Measurements from ENCODE around the gene RHEX.

The RHEX gene

DNA sequence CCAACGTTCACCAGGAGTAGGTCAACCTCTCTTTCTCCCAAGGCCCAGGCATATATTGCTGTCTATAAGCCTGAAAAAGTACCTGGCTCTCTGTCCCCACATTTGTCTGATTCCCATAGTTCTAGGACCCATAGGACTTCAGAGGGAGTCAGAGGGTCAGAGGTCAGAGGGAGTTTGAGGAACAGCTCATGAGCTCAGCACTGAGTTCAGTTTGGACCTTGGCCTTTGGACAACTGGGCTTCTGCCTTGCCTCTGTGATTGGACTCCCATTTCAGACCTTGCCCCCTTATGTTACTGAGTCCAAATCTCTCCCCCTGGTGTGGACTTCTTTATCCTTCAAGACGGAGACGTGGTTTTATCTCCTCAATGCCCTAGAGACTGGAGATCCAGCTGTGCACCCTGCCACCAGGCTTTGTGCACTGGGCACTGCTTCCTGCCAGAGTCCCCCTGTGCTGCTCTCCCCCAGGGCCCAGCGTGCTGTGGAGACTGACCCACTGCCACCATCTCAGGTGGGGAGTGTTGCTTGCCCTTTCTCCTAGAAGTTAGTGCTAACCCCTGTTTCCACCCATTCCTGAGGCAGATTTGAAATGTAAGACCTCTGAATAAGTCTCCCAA is 32.5 kb upstream of the RHEX start:
- POLR2A ChIA-PET, result no interaction called here
- CTCF ChIA-PET, result interaction anchor here (0.9 to 1.2 kb wide), 4 partner anchors 10 to 90 kb away, joined by 3 to 4 read pairs (median 4); no protein-coding TSS in a partner anchor

DNA sequence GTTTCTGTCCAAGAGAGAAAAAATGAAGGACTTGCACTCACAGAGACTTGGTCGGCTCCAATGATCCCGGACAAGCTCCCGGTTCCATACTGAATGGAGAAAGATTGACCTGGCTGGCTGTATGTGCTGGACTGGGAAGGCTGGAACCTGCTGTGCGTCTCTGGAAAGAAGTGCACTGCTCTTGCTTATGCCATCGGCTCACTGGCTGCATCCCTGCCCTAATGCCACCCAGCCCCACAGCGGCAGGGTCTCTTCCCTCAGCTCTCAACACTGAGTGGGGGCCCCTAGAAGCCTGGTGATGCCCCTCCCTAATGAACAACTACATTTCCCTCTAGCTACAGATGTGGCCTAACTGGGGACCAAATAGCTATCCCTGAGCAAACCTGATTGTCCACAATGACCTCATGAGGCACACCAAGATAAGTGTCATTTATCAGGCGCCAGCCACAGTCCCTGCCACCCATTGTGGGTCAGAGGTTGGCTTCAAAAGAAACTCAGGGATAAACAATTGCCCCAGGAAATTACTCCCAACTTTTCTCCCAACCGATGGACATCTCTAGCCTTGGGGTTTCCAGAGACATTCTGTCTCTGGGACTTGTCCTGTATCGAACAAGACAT is 31.9 kb upstream of the RHEX start:
- Histone ChIP-seq H3K27ac (ENCODE audit: insufficient read depth in 1 of 2, low read depth in 1 of 2, low read length in 2 of 2, poor library complexity in 1 of 2, severe bottlenecking in 2 of 2) (no peak overlapping the region), H3K4me3 (ENCODE audit: control insufficient read depth in 1 of 7, extremely low read depth in 1 of 7, insufficient read depth in 4 of 7, low read depth in 2 of 7, low read length in 6 of 7) (no peak overlapping the region), H3K36me3 (ENCODE audit: control insufficient read depth in 4 of 4, insufficient read depth in 4 of 4, low read length in 3 of 4) (no peaks in the 10 kb centered on the region), H3K27me3 (replicated peaks in 2 of 5; ENCODE audit: control insufficient read depth in 4 of 5, insufficient read depth in 5 of 5, low read length in 4 of 5) (no peaks in the 10 kb centered on the region), H3K9me3 (ENCODE audit: control extremely low read depth in 1 of 5, control insufficient read depth in 4 of 5, insufficient read depth in 2 of 5, low read depth in 1 of 5, low read length in 4 of 5) (peaks cover 0 to under 1% (median 0%) of the 10 kb centered on the region in 5 experiments), H3K4me1 (ENCODE audit: control extremely low read depth in 1 of 4, control insufficient read depth in 4 of 4, insufficient read depth in 4 of 4, low read length in 3 of 4) (peaks cover 0 to 13% (median 1%) of the 10 kb centered on the region in 4 experiments)
- POLR2A ChIA-PET, result no interaction called here
- DNase-seq, result no peak
- CTCF ChIA-PET, result interaction anchor here (0.8 to 1.2 kb wide), 5 partner anchors 9 to 90 kb away, joined by 3 to 4 read pairs (median 3); no protein-coding TSS in a partner anchor
- WGBS (ENCODE audit: insufficient coverage), result 98% methylated on average over 9 of the region's 9 CpGs

More for the DNA sequence above, 32.5 kb upstream of the RHEX start:
- Histone ChIP-seq H3K4me1 (ENCODE audit: control extremely low read depth in 1 of 4, control insufficient read depth in 4 of 4, insufficient read depth in 4 of 4, low read length in 3 of 4) (peaks cover 0 to 14% (median 1%) of the 10 kb centered on the region in 4 experiments), H3K9me3 (ENCODE audit: control extremely low read depth in 1 of 5, control insufficient read depth in 4 of 5, insufficient read depth in 2 of 5, low read depth in 1 of 5, low read length in 4 of 5) (no peaks in the 10 kb centered on the region), H3K36me3 (ENCODE audit: control insufficient read depth in 4 of 4, insufficient read depth in 4 of 4, low read length in 3 of 4) (no peaks in the 10 kb centered on the region), H3K4me3 (ENCODE audit: control insufficient read depth in 1 of 7, extremely low read depth in 1 of 7, insufficient read depth in 4 of 7, low read depth in 2 of 7, low read length in 6 of 7) (no peak overlapping the region), H3K27me3 (replicated peaks in 2 of 5; ENCODE audit: control insufficient read depth in 4 of 5, insufficient read depth in 5 of 5, low read length in 4 of 5) (no peaks in the 10 kb centered on the region), H3K27ac (ENCODE audit: insufficient read depth in 1 of 2, low read depth in 1 of 2, low read length in 2 of 2, poor library complexity in 1 of 2, severe bottlenecking in 2 of 2) (no peak overlapping the region)
- 97% methylated on average over 4 of the region's 4 CpGs for WGBS (ENCODE audit: insufficient coverage)
- no peak for DNase-seq

DNA sequence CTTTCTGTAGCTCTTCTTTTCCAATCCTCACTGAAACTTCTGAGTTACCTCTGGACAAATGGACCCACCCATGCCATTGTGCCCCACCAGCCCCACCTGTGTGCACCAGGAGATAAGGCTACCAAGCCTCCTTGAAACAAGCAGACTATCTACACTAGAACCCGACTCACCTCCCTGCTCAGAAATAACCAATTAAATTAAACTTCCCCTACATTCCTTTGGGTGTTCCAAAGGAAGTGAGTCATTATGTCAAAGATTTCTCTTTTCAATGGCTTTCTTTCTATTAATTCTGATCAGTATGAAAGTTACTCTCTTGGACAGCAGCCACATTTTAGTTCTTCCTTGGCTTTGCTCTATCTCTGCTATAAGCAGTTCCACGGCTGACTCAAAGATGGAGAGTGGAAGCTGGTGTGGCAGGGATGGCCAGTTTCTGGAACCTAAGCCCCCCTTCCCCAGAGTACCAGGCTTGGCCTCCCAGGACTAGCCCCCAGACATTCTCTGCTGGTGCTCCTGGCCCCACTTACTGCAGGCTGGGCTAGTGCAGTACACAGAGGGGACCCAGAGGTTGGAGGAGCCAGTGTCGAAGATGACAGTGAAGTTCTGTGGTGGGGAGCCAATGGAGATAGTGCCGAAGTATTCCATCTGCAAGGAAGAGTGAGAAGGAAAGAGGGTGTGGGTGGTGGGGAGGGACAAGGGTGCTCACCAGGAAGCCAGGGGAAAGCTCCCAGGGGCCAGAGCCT is 31.2 kb upstream of the RHEX start:
- Histone ChIP-seq H3K27ac (ENCODE audit: insufficient read depth in 1 of 2, low read depth in 1 of 2, low read length in 2 of 2, poor library complexity in 1 of 2, severe bottlenecking in 2 of 2) (no peak overlapping the region), H3K9me3 (ENCODE audit: control extremely low read depth in 1 of 5, control insufficient read depth in 4 of 5, insufficient read depth in 2 of 5, low read depth in 1 of 5, low read length in 4 of 5) (peaks cover 0 to 7% (median 0%) of the 10 kb centered on the region in 5 experiments), H3K4me1 (ENCODE audit: control extremely low read depth in 1 of 4, control insufficient read depth in 4 of 4, insufficient read depth in 4 of 4, low read length in 3 of 4) (peaks cover 0 to 13% (median 1%) of the 10 kb centered on the region in 4 experiments), H3K36me3 (ENCODE audit: control insufficient read depth in 4 of 4, insufficient read depth in 4 of 4, low read length in 3 of 4) (no peaks in the 10 kb centered on the region), H3K4me3 (ENCODE audit: control insufficient read depth in 1 of 7, extremely low read depth in 1 of 7, insufficient read depth in 4 of 7, low read depth in 2 of 7, low read length in 6 of 7) (no peak overlapping the region), H3K27me3 (replicated peaks in 2 of 5; ENCODE audit: control insufficient read depth in 4 of 5, insufficient read depth in 5 of 5, low read length in 4 of 5) (no peaks in the 10 kb centered on the region)
- ChIA-PET POLR2A (no interaction called here), CTCF (interaction anchor here (0.8 to 1.2 kb wide), 4 partner anchors 9 to 89 kb away, joined by 3 to 4 read pairs (median 3); no protein-coding TSS in a partner anchor)
- 100% methylated on average over 1 of the region's 4 CpGs for WGBS (ENCODE audit: insufficient coverage)
- no peak for DNase-seq

DNA sequence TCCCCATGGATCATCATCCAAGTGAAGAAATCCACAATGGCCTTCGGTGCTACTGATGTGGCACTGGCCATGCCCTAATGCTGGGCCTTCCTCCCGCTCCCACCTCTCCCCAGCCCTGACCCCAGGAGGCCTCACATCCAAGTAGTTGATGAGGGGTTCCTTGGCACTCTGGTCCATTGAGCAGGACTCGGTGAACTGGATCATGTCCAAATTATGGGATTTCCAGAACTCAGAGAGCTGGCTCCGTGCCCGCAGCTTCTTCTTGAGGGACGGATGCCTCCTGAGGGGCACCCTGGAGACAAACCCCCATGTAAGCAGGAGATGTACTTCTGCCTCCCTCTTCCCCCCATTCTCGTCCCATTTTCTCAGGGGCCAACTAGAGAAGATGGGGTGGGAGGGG is 30.2 kb upstream of the RHEX start:
- Histone ChIP-seq H3K9me3 (ENCODE audit: control extremely low read depth in 1 of 5, control insufficient read depth in 4 of 5, insufficient read depth in 2 of 5, low read depth in 1 of 5, low read length in 4 of 5) (peaks cover 0 to 9% (median 0%) of the 10 kb centered on the region in 5 experiments), H3K4me3 (ENCODE audit: control insufficient read depth in 1 of 7, extremely low read depth in 1 of 7, insufficient read depth in 4 of 7, low read depth in 2 of 7, low read length in 6 of 7) (no peak overlapping the region), H3K27ac (ENCODE audit: insufficient read depth in 1 of 2, low read depth in 1 of 2, low read length in 2 of 2, poor library complexity in 1 of 2, severe bottlenecking in 2 of 2) (no peak overlapping the region), H3K36me3 (ENCODE audit: control insufficient read depth in 4 of 4, insufficient read depth in 4 of 4, low read length in 3 of 4) (no peaks in the 10 kb centered on the region), H3K27me3 (replicated peaks in 2 of 5; ENCODE audit: control insufficient read depth in 4 of 5, insufficient read depth in 5 of 5, low read length in 4 of 5) (no peaks in the 10 kb centered on the region), H3K4me1 (ENCODE audit: control extremely low read depth in 1 of 4, control insufficient read depth in 4 of 4, insufficient read depth in 4 of 4, low read length in 3 of 4) (peaks cover 0 to 13% (median 1%) of the 10 kb centered on the region in 4 experiments)
- ChIA-PET CTCF (interaction anchor here (0.8 to 1.7 kb wide), 7 partner anchors 9 to 86 kb away, joined by 3 to 6 read pairs (median 4); no protein-coding TSS in a partner anchor), POLR2A (no interaction called here)
- 100% methylated on average over 5 of the region's 7 CpGs for WGBS (ENCODE audit: insufficient coverage)
- DNase-seq, result no peak

DNA sequence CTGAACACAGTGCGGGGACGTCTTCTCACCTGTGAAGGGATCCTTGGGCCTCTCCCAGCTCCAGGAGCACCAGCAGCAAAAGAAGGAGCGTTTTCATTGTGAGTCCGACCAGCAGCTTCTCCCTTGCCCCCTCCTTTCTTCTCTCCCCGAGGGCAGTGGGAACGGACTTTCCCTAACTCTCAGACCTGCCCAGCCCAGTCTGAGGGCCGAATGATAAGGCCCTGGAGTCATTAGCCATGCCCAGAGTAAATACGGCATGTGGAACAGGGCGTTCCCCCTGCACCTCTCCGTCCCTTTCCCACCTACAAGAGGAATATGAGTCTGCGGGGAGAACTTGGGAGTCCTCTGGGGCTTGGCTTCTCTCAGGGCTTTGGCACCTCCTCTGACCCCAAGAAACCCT is 29.3 kb upstream of the RHEX start, which contains the start of gene CTSE:
Gene CTSE, minus strand, starts transcription at position 201 of the 400 bp plus-strand sequence. Its CDS starts 104 bp downstream, at position 97.
- ChIA-PET CTCF (interaction anchor here (0.8 to 1.7 kb wide), 7 partner anchors 9 to 85 kb away, joined by 3 to 6 read pairs (median 4); no protein-coding TSS in a partner anchor), POLR2A (no interaction called here)
- Histone ChIP-seq H3K4me1 (ENCODE audit: control extremely low read depth in 1 of 4, control insufficient read depth in 4 of 4, insufficient read depth in 4 of 4, low read length in 3 of 4) (peaks cover 0 to 13% (median 1%) of the 10 kb centered on the region in 4 experiments), H3K4me3 (ENCODE audit: control insufficient read depth in 1 of 7, extremely low read depth in 1 of 7, insufficient read depth in 4 of 7, low read depth in 2 of 7, low read length in 6 of 7) (no peak within 1 kb of the TSS), H3K27me3 (replicated peaks in 2 of 5; ENCODE audit: control insufficient read depth in 4 of 5, insufficient read depth in 5 of 5, low read length in 4 of 5) (no peaks in the 10 kb centered on the region), H3K27ac (ENCODE audit: insufficient read depth in 1 of 2, low read depth in 1 of 2, low read length in 2 of 2, poor library complexity in 1 of 2, severe bottlenecking in 2 of 2) (no peak within 1 kb of the TSS), H3K36me3 (ENCODE audit: control insufficient read depth in 4 of 4, insufficient read depth in 4 of 4, low read length in 3 of 4) (no peaks in the 10 kb centered on the region), H3K9me3 (ENCODE audit: control extremely low read depth in 1 of 5, control insufficient read depth in 4 of 5, insufficient read depth in 2 of 5, low read depth in 1 of 5, low read length in 4 of 5) (peaks cover 0 to 9% (median 0%) of the 10 kb centered on the region in 5 experiments)
- no peak for DNase-seq
- 98% methylated on average over 8 of the region's 11 CpGs for WGBS (ENCODE audit: insufficient coverage)

DNA sequence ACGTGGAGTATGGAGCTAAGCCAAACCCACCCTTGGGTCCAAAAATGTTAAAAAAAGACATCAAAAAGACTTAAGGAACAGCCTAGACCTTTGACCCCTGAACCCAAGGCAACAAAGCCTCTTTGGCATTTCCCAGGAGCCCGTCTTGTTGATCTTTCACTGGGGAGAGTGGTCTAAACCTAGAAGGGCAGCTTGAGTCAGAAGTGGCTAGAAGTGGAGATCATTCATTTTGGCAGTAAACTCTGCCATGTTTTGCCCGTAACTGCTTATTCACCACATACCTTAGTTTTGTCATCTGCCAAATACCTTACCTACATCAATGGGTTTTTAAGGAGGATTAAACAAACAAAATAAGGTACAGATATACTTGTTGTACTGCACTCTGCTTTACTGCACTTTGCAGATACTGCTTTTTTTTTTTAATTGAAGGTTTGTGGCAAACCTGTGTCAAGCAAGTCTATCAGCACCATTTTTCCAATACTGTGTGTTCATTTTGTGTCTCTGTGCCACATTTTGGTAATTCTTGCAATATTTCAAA is 27.6 kb upstream of the RHEX start:
- DNase-seq, result no peak
- no peaks in the 10 kb centered on the region for H3K36me3 ChIP-seq (ENCODE audit: control insufficient read depth in 4 of 4, insufficient read depth in 4 of 4, low read length in 3 of 4)
- H3K4me1 ChIP-seq (ENCODE audit: control extremely low read depth in 1 of 4, control insufficient read depth in 4 of 4, insufficient read depth in 4 of 4, low read length in 3 of 4), result peaks cover 0 to 17% (median 3%) of the 10 kb centered on the region in 4 experiments
- CTCF ChIA-PET, result interaction anchor here (0.7 to 1.1 kb wide), 2 partner anchors 19 to 78 kb away, joined by 3 to 4 read pairs; no protein-coding TSS in a partner anchor
- no peak overlapping the region for H3K4me3 ChIP-seq (ENCODE audit: control insufficient read depth in 1 of 7, extremely low read depth in 1 of 7, insufficient read depth in 4 of 7, low read depth in 2 of 7, low read length in 6 of 7)
- peaks cover 0 to 9% (median 0%) of the 10 kb centered on the region in 5 experiments for H3K9me3 ChIP-seq (ENCODE audit: control extremely low read depth in 1 of 5, control insufficient read depth in 4 of 5, insufficient read depth in 2 of 5, low read depth in 1 of 5, low read length in 4 of 5)
- 94% methylated on average over 2 of the region's 3 CpGs for WGBS (ENCODE audit: insufficient coverage)
- H3K27me3 ChIP-seq (replicated peaks in 2 of 5; ENCODE audit: control insufficient read depth in 4 of 5, insufficient read depth in 5 of 5, low read length in 4 of 5), result no peaks in the 10 kb centered on the region
- POLR2A ChIA-PET, result interaction anchor here (0.6 kb wide), 1 partner anchor 280 kb away, joined by 3 read pairs; no protein-coding TSS in a partner anchor
- no peak overlapping the region for H3K27ac ChIP-seq (ENCODE audit: insufficient read depth in 1 of 2, low read depth in 1 of 2, low read length in 2 of 2, poor library complexity in 1 of 2, severe bottlenecking in 2 of 2)
